A172 (cell line): ENCODE measurements around the gene CA6. TPM values are rescaled to one million over a fixed set of nuclear protein-coding genes. Genes with fewer than 3 reads are reported as not detected.
A peak's percentile ranks its signal among the peaks of the same experiment; 100 is the strongest.
"Not testable (repeated sequence)": the region's sequence is repeated elsewhere in the genome, so short reads cannot be mapped to it uniquely, and the experiment has no call there.

Experiments used
- DNase-seq: peaks from one replicate; pipeline ENCODE4 v3.0.0-alpha.2; 2015; ENCODE audit warnings: low spot score
- total RNA-seq: library from RNA; depleted of rRNA; stranded (reverse); fragments of >200 nt; shearing (Covaris generic); gene quantifications from 2 replicates; pipeline ENCODE4 v1.2.3, GENCODE V29; 2014; rRNA removed

CA6 gene
- not detected in 2 replicates for total RNA-seq

DNA sequence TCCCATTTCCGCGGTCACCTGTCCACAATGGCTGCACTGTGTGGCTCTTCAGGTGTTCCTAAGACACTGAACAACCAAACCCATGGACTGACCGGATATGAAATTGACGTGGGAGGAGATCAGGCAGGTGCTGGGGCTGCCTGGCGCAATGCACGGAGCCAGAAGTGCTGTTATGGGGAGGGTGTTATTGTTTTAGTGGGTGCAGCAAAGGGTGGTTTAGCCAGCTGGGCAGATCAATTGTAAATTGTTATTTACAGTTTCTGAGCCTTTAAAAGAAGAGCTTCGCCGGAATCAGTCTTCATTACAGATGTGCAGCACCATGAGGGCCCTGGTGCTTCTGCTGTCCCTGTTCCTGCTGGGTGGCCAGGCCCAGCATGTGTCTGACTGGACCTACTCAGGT, at the start of gene CA6:
Gene CA6, plus strand, starts transcription at position 301 of the 400 bp plus-strand sequence. Its CDS starts 19 bp downstream, at position 320.
- no peak for DNase-seq

DNA sequence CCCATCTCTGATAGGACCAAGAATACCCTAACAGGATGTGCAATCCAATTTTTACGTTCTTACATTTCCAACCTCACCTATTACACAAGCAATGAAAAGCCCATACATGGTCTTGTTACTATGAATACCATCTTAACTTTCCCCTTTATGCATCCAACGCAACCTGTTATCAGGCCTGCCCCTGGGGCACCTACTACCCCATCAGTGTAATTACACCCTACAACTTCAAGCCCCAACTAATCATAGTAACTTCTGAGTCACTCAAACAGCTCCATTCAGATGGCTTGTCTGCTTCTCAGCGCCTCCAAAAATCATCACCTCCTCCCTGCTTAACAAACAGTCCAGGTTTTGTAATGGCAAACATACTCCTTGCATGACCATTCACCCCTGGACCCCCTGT, 48.9 kb upstream of the CA6 start:
- not testable (repeated sequence) for DNase-seq

DNA sequence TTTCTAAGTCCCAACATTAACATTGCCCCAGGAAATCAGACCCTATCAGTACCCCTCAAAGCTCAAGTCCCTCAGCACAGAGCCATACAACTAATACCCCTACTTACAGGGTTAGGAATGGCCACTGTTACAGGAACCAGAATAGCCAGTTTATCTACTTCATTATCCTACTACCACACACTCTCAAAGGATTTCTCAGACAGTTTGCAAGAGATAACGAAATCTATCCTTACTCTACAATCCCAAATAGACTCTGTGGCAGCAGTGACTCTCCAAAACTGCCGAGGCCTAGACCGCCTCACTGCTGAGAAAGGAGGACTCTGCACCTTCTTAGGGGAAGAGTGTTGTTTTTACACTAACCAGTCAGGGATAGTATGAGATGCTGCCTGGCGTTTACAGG, 48.2 kb upstream of the CA6 start:
- DNase-seq, result not testable (repeated sequence)

DNA sequence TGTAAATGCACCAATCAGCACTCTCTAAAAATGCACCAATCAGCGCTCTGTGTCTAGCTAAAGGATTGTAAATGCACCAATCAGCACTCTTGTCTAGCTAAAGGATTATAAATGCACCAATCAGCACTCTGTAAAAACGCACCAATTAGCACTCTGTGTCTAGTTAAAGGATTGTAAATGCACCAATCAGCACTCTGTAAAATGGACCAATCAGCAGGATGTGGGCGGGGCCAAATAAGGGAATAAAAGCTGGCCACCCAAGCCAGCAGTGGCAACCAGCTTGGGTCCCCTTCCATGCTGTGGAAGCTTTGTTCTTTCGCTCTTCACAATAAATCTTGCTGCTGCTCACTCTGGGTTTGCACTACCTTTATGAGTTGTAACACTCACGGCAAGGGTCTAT, 47.2 kb upstream of the CA6 start:
- DNase-seq, result not testable (repeated sequence)

GRCh38 chr1:8899046-8899445, 46.6 kb upstream of the CA6 start:
- DNase-seq, result no peak

DNA sequence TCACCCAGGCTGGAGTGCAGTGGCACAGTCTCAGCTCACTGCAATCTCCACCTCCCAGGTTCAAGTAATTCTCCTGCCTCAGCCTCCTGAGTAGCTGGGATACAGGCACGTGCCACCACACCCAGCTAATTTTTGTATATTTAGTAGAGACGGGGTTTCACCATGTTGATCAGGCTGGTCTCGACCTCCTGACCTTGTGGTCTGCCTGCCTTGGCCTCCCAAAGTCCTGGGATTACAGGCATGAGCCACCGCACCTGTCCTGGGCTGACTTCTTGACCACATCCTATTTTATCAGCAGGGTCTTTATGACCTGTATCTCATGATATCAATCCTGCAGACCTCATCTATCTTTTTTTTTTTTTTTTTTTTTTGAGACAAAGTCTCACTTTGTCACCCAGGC, 45.0 kb upstream of the CA6 start:
- DNase-seq, result peak; percentile 18

GRCh38 chr1:8902765-8903164, 42.9 kb upstream of the CA6 start:
- DNase-seq, result peak; percentile 16

- DNase-seq, result peak; percentile 38
Measured at GRCh38 chr1:8903410-8903809, 42.3 kb upstream of the CA6 start.

DNA sequence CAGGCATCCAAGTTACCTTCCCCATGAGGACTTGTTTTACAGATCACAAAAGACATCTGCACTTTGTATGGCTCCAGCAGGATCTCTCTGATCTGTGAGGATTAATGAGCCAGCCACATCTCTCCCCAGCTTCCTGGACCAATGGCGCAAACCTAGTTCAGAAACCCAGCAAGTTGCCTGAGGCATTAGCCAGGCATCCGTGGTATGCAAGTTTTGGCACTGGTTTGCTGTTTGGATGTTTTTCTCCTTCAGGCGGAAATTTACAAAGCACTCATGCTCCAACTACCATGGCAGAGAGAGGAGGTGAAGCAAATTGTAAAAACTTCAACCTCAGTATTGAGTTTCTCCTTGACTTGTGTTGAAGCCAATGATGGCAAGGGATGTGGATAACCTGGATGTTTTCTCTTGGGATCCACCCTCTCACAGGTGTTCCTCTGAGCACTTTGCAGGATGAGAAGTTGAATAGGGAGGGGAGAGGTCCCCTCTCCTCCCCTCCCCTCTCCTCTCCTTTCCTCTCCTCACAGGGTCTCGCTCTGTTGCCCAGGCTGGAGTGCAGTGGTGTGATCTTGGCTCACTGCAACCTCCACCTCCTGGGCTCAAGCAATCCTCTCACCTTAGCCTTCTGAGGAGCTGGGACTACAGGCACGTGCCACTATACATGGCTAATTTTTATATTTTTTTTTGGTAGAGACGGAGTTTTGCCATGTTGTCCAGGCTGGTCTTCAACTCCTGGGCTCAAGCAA, 41.6 kb upstream of the CA6 start:
- peak; percentile 89 for DNase-seq

- peak; percentile 2 for DNase-seq
Measured at GRCh38 chr1:8905582-8906191, 40.0 kb upstream of the CA6 start.

- DNase-seq, result no peak
Measured at GRCh38 chr1:8908388-8909151, 37.1 kb upstream of the CA6 start.

GRCh38 chr1:8910331-8910730, 35.3 kb upstream of the CA6 start:
- DNase-seq, result no peak

- DNase-seq, result no peak
Measured at GRCh38 chr1:8910914-8911313, 34.8 kb upstream of the CA6 start.

DNA sequence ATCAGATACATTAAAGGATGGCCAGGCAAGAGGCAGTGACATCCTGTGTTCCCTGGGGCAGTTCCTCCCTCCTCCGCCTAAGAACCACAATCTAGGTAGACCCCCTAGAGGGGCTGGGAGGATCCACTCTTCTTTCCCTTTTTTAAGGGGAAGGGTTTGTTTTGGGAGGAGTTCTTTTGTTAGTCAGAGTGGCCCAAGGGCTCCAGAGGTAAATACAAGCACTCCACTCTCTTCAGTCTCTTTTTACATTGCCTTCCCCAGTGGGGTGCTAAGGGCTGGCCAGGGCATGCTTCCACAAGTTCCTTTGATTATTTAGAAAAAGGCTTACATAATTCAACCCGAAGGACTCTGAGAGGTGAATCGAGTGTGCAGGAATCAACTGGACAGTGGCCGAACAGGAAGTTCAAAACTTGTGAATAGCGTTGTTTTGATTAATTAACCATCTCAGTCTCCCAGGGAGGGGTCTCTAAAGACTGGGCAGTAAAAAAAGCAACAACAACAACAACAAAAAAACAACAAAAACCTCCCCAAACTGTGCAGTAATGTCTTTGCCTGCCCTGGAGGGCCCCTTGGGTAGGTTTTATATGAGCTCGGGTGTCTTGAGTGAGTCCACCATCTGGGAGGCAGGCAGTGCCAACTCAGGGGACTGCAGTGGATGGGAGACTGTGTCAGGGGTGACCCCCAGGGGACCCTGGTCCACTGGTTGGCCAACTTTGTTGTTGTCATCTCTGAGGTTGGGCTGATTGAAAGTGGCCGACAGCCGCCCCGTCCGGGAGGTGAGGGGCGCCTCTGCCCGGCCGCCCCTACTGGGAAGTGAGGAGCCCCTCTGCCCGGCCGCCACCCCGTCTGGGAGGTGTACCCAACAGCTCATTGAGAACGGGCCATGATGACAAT, 34.0 kb upstream of the CA6 start:
- no peak for DNase-seq

DNA sequence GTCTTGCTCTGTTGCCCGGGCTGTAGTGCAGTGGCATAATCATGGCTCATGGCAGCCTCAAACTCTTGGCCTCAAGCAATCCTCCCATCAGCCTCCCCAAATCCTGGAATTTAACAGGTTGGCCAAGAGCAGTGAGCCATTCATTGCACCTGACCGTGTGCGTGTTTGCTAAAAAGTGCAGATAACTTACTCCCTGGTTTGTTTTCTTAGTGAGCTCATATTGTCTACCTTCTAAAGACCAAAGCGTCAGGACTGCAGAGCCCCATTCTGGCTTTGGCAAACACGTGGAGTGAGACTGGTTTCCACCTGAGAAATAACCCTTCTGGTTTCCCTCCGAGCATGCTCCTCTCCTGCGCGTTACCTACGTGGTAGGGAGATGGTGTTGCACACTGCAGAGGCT, 32.2 kb upstream of the CA6 start:
- DNase-seq, result no peak

DNA sequence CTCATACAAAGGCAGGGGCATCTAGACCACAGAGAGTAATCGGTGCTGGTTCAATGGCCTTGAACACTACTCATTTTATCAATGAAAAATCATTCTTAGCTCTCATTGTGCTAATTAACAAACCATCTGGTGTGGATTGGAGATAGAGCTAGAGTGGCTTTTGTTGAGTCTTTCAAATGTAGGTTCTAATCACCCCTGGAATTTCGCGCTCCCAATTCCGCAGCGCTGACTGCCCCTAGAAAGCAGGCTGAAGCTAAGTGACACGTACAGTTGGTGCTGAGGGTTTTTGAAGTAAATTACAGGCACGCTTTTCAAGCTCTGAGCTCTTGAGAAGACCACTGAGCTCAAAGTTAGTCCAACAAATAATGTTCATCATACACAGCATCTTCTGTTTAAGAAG, 31.2 kb upstream of the CA6 start:
- no peak for DNase-seq

GRCh38 chr1:8915446-8915845, 30.2 kb upstream of the CA6 start:
- no peak for DNase-seq

- DNase-seq, result not testable (repeated sequence)
Measured at GRCh38 chr1:8917536-8917935, 28.1 kb upstream of the CA6 start.

GRCh38 chr1:8922962-8923361, 22.7 kb upstream of the CA6 start:
- DNase-seq, result no peak

- no peak for DNase-seq
Measured at GRCh38 chr1:8925406-8925805, 20.3 kb upstream of the CA6 start.

GRCh38 chr1:8925960-8926359, 19.7 kb upstream of the CA6 start:
- DNase-seq, result no peak
